ENCODE data around the gene ROBO4.

GRCh38 chr11:124874571-124875255 lies 23.0 kb downstream of the ROBO4 start:
- TF ChIP-seq CTCF (IDR thresholded peaks at IDR 0.05; ENCODE audit: insufficient read depth, low read length, poor library complexity, severe bottlenecking) = no peak
- TF ChIP-seq EZH2phosphoT487 (conservative IDR thresholded peaks at IDR 0.05; ENCODE audit: low read length) = no peak

All from SU-DHL-6 (cell line).